CD4-positive, alpha-beta T cell (primary cell): ENCODE measurements around the gene GNAT1. TPM values are rescaled to one million over a fixed set of nuclear protein-coding genes. Genes with fewer than 3 reads are reported as not detected.

ENCODE experiments used
- ATAC-seq: fragments of 200-7000 bp; cut with Tn5 transposase; one replicate; pipeline ENCODE4 v1.10.0; 2022; ENCODE audit warnings: mild to moderate bottlenecking; ENCODE audit not compliant: poor library complexity
- CTCF ChIA-PET: fragments of 350-600 bp; sonication (Branson Sonifier 250); formaldehyde crosslinking; loops from one replicate; lab custom pipeline; 2021; ENCODE audit warnings: antibody characterized with exemption, inconsistent platforms; lab: Charles Lee
- POLR2A ChIA-PET: fragments of 350-600 bp; sonication (Branson Sonifier 250); formaldehyde crosslinking; loops from one replicate; lab custom pipeline; 2021; ENCODE audit warnings: antibody characterized with exemption, inconsistent platforms; lab: Charles Lee
- DNase-seq, 14 experiments: peaks; one replicate each; pipeline ENCODE4 v3.0.0-alpha.2; 2013 to 2020; ENCODE audit warnings: mixed read lengths in 2 of 14
- H3K27ac ChIP-seq, 2 donors: one replicate each; pipeline versions ENCODE4 v1.5.1 to v1.7.0; 2013; ENCODE audit warnings: low read length in 2 of 2, low read depth in 1 of 2, mild to moderate bottlenecking in 1 of 2
- H3K27me3 ChIP-seq, 2 experiments: 1 replicate in 1 of 2; 2 replicates in 1 of 2; pipeline versions ENCODE4 v1.6.1 to v1.7.0; 2013; ENCODE audit warnings: low read length in 2 of 2, control low read depth in 1 of 2, mild to moderate bottlenecking in 1 of 2, moderate library complexity in 1 of 2; ENCODE audit not compliant: insufficient read depth in 2 of 2, control insufficient read depth in 1 of 2
- H3K36me3 ChIP-seq: one replicate; pipeline ENCODE4 v1.6.1; 2013; ENCODE audit warnings: low read length, control low read depth; ENCODE audit not compliant: insufficient read depth
- H3K4me1 ChIP-seq: one replicate; pipeline ENCODE4 v1.6.1; 2013; ENCODE audit warnings: low read length, control low read depth; ENCODE audit not compliant: insufficient read depth
- H3K4me3 ChIP-seq: one replicate; pipeline ENCODE4 v1.5.1; 2013; ENCODE audit warnings: mild to moderate bottlenecking, low read length, moderate library complexity
- H3K9me3 ChIP-seq, 2 experiments: 1 replicate in 1 of 2; 2 replicates in 1 of 2; pipeline versions ENCODE4 v1.6.1 to v1.7.0; 2013; ENCODE audit warnings: low read length in 2 of 2, mild to moderate bottlenecking in 2 of 2, control low read depth in 1 of 2, moderate library complexity in 1 of 2; ENCODE audit not compliant: control insufficient read depth in 1 of 2, insufficient read depth in 1 of 2
- H3K27ac Mint-ChIP-seq: one replicate; pipeline ENCODE4 v1.8.0; 2020; ENCODE audit warnings: mixed read lengths
- H3K27me3 Mint-ChIP-seq: one replicate; pipeline ENCODE4 v1.8.0; 2021; ENCODE audit warnings: mixed read lengths
- H3K36me3 Mint-ChIP-seq: one replicate; pipeline ENCODE4 v1.8.0; 2021; ENCODE audit warnings: low read depth, mixed read lengths
- H3K4me1 Mint-ChIP-seq: one replicate; pipeline ENCODE4 v1.8.0; 2021; ENCODE audit warnings: low read depth, mixed read lengths
- H3K4me3 Mint-ChIP-seq: one replicate; pipeline ENCODE4 v1.8.0; 2020; ENCODE audit warnings: mild to moderate bottlenecking, mixed read lengths
- H3K9me3 Mint-ChIP-seq: one replicate; pipeline ENCODE4 v1.8.0; 2020; ENCODE audit warnings: mixed read lengths
- CTCF ChIP-seq: fragments of 200-600 bp; IDR thresholded peaks from one replicate; pipeline ENCODE4 v1.8.0; 2022; ENCODE audit warnings: antibody characterized with exemption, mild to moderate bottlenecking
- intact Hi-C, 2 experiments: fragments of 100-400 bp; cut with DNase I in 1 of 2; cut with micrococcal nuclease in 1 of 2; formaldehyde crosslinking; loops; one replicate each; pipeline versions ENCODE4 v1.15.1 to v1.9.0; 2023 to 2025; cut with DNase I, micrococcal nuclease
- total RNA-seq, 174 experiments: library from RNA in 2 of 174; stranded (reverse) in 2 of 174; gene quantifications; one replicate each; pipeline ENCODE4 v1.2.3 and lab custom pipeline; 2021 to 2026

GNAT1 gene
- total RNA-seq, 2 experiments from 2014 or later: 0.11 to 0.28 TPM

- ChIA-PET CTCF (interaction anchor here (0.5 kb wide), 1 partner anchor 100 kb away, joined by 3 read pairs; no protein-coding TSS in a partner anchor), POLR2A (no interaction called here)
- H3K27me3 Mint-ChIP-seq: no peaks in the 10 kb centered on the region
- no peaks in the 10 kb centered on the region for H3K4me1 ChIP-seq
- no peaks in the 10 kb centered on the region for H3K4me1 Mint-ChIP-seq
- no peak overlapping the region for H3K27ac Mint-ChIP-seq
- ATAC-seq: no peak
- intact Hi-C loops: no loop called here
- H3K27ac ChIP-seq: no peak overlapping the region
- no peaks in the 10 kb centered on the region for H3K9me3 ChIP-seq
- H3K36me3 ChIP-seq: no peaks in the 10 kb centered on the region
- no peaks in the 10 kb centered on the region for H3K27me3 ChIP-seq
- no peak for TF ChIP-seq CTCF
- no peaks in the 10 kb centered on the region for H3K36me3 Mint-ChIP-seq
- H3K4me3 Mint-ChIP-seq: no peak overlapping the region
- DNase-seq: no peak
- H3K4me3 ChIP-seq: no peak overlapping the region
- no peaks in the 10 kb centered on the region for H3K9me3 Mint-ChIP-seq
Observed at GRCh38 chr3:50182533-50183099, 8.8 kb upstream of the GNAT1 start.

GRCh38 chr3:50183755-50184154 lies 7.7 kb upstream of the GNAT1 start:
- no peaks in the 10 kb centered on the region for H3K4me1 Mint-ChIP-seq
- no peaks in the 10 kb centered on the region for H3K4me1 ChIP-seq
- H3K9me3 Mint-ChIP-seq: no peaks in the 10 kb centered on the region
- DNase-seq (no peak), ATAC-seq (no peak)
- no peak for TF ChIP-seq CTCF
- no peak overlapping the region for H3K27ac Mint-ChIP-seq
- H3K4me3 ChIP-seq: no peak overlapping the region
- intact Hi-C loops: no loop called here
- H3K36me3 Mint-ChIP-seq: no peaks in the 10 kb centered on the region
- H3K27ac ChIP-seq: no peak overlapping the region
- no peaks in the 10 kb centered on the region for H3K27me3 ChIP-seq
- CTCF ChIA-PET: interaction anchor here (1.0 kb wide), 1 partner anchor 11 kb away, joined by 4 read pairs; no protein-coding TSS in a partner anchor
- H3K27me3 Mint-ChIP-seq: no peaks in the 10 kb centered on the region
- H3K36me3 ChIP-seq: no peaks in the 10 kb centered on the region
- H3K9me3 ChIP-seq: no peaks in the 10 kb centered on the region
- H3K4me3 Mint-ChIP-seq: no peak overlapping the region
- POLR2A ChIA-PET: no interaction called here

- ATAC-seq: no peak
Observed at GRCh38 chr3:50184242-50184978, 7.0 kb upstream of the GNAT1 start.

More at GRCh38 chr3:50184242-50184978, 7.0 kb upstream of the GNAT1 start:
- Histone ChIP-seq H3K36me3 (no peaks in the 10 kb centered on the region), H3K9me3 (no peaks in the 10 kb centered on the region), H3K27me3 (no peaks in the 10 kb centered on the region), H3K4me3 (no peak overlapping the region), H3K27ac (no peak overlapping the region), H3K4me1 (no peaks in the 10 kb centered on the region)
- intact Hi-C loops: no loop called here
- Mint-ChIP-seq H3K27me3 (no peaks in the 10 kb centered on the region), H3K27ac (no peak overlapping the region), H3K36me3 (no peaks in the 10 kb centered on the region), H3K4me3 (no peak overlapping the region), H3K4me1 (no peaks in the 10 kb centered on the region), H3K9me3 (no peaks in the 10 kb centered on the region)
- ChIA-PET POLR2A (no interaction called here), CTCF (no interaction called here)
- no peak for TF ChIP-seq CTCF
- DNase-seq: no peak
